CD4-positive, CD25-positive, alpha-beta regulatory T cell (primary cell): Measurements from ENCODE around the gene ERGIC1. TPM values are rescaled to one million over a fixed set of nuclear protein-coding genes. Genes with fewer than 3 reads are reported as not detected.

Experiments used
- ATAC-seq, 2 donors: fragments of 150-1000 bp; cut with Tn5 transposase; one replicate each; pipeline ENCODE4 v1.10.0; 2021; ENCODE audit warnings: low read depth in 2 of 2, moderate number of reproducible peaks in 2 of 2, moderate library complexity in 1 of 2
- DNase-seq, 3 donors: peaks; one replicate each; pipeline versions ENCODE4 v3.0.0 to v3.0.0-alpha.2; 2012 to 2022; ENCODE audit warnings: mixed read lengths in 1 of 3
- H3K27ac ChIP-seq: one replicate; pipeline ENCODE4 v1.7.0; 2013; ENCODE audit warnings: mild to moderate bottlenecking, low read length; ENCODE audit not compliant: insufficient read depth, poor library complexity, severe bottlenecking
- H3K27me3 ChIP-seq: one replicate; pipeline ENCODE4 v1.7.0; 2013; ENCODE audit warnings: low read length; ENCODE audit not compliant: control insufficient read depth, insufficient read depth
- H3K36me3 ChIP-seq: one replicate; pipeline ENCODE4 v1.7.0; 2013; ENCODE audit warnings: mild to moderate bottlenecking, low read length, moderate library complexity; ENCODE audit not compliant: control insufficient read depth, insufficient read depth
- H3K4me1 ChIP-seq: 2 replicates; pipeline ENCODE4 v1.7.0; 2013; ENCODE audit warnings: mild to moderate bottlenecking, low read length; ENCODE audit not compliant: insufficient read depth, control insufficient read depth, poor library complexity, severe bottlenecking
- H3K4me3 ChIP-seq: one replicate; pipeline ENCODE4 v1.7.0; 2013; ENCODE audit warnings: low read depth, mild to moderate bottlenecking, low read length, moderate library complexity
- H3K9me3 ChIP-seq, 2 experiments: 1 replicate in 1 of 2; 2 replicates in 1 of 2; pipeline ENCODE4 v1.7.0; 2013; ENCODE audit warnings: low read length in 2 of 2, mild to moderate bottlenecking in 1 of 2, moderate library complexity in 1 of 2; ENCODE audit not compliant: control insufficient read depth in 2 of 2
- H3K27ac Mint-ChIP-seq, 3 donors: one replicate each; pipeline ENCODE4 v1.8.0; 2020 to 2022; ENCODE audit warnings: mild to moderate bottlenecking in 3 of 3, mixed read lengths in 3 of 3, moderate library complexity in 2 of 3
- H3K27me3 Mint-ChIP-seq: one replicate; pipeline ENCODE4 v1.8.0; 2022; ENCODE audit warnings: mild to moderate bottlenecking, mixed read lengths
- H3K36me3 Mint-ChIP-seq: one replicate; pipeline ENCODE4 v1.8.0; 2020; ENCODE audit warnings: mixed read lengths
- H3K4me1 Mint-ChIP-seq, 4 donors: one replicate each; pipeline ENCODE4 v1.8.0; 2020 to 2022; ENCODE audit warnings: mixed read lengths in 4 of 4, mild to moderate bottlenecking in 1 of 4
- H3K4me3 Mint-ChIP-seq, 4 donors: one replicate each; pipeline ENCODE4 v1.8.0; 2020 to 2022; ENCODE audit warnings: mild to moderate bottlenecking in 4 of 4, mixed read lengths in 4 of 4, moderate library complexity in 3 of 4
- H3K9me3 Mint-ChIP-seq, 7 donors: one replicate each; pipeline ENCODE4 v1.8.0; 2020 to 2022; ENCODE audit warnings: mixed read lengths in 7 of 7, mild to moderate bottlenecking in 3 of 7, moderate library complexity in 2 of 7
- polyA plus RNA-seq, 4 donors: library from polyadenylated mRNA; unstranded; fragments of 300-500 nt; fragmentation: Illumina TruSeq; gene quantifications; one replicate each; pipeline ENCODE4 v1.2.3, GENCODE V29; 2021
- total RNA-seq: library from RNA; stranded (reverse); gene quantifications from one replicate; pipeline ENCODE4 v1.2.3, GENCODE V29; 2022

The ERGIC1 gene
- total and polyA plus RNA-seq, 5 donors from 2014 or later: 15.7 to 58.4 (median 19.9) TPM

DNA sequence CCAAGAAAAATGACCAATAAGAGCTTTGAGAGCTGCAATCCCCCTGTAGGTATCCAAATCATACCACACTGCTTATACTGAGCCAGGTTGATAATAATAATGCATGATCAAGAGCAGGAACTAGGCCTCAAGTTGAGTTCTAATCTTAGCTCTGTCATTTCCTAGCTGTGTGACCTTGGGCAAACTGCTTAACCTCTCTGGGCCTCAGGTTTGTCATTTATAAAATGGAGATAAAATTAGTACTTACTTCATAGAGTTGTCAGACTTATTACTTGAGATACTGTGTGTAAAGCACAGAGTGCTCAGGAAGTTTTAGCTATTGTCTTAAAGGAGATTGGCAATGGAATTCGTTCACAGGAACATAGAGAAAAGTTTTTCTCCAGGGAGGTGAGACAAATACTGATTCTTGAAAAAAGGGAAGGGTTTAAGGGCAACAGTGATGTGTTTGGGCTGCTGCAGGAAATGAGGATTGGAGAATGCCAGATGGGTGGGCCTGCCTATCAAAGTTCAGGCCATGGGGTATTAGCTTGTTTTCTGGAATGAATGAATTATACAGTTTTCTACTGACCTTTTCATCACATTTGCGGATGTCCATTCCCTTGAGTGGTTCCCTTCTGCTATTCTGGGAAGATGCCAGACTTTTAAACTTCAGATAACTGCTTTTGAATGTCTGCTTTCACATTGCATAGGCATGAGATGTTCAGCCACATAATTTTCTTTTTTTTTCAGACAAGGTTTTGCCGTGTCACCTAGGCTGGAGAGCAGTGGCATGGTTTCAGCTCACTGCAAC, 139.3 kb downstream of the ERGIC1 start:
- Histone ChIP-seq H3K27ac (no peak overlapping the region), H3K4me1 (no peaks in the 10 kb centered on the region), H3K27me3 (no peaks in the 10 kb centered on the region), H3K4me3 (no peak overlapping the region), H3K36me3 (peaks cover 13% of the 10 kb centered on the region), H3K9me3 (no peaks in the 10 kb centered on the region)
- H3K27ac Mint-ChIP-seq: no peak overlapping the region
- H3K27me3 Mint-ChIP-seq: no peaks in the 10 kb centered on the region
- H3K36me3 Mint-ChIP-seq: peaks cover 11% of the 10 kb centered on the region
- no peaks in the 10 kb centered on the region for H3K9me3 Mint-ChIP-seq
- H3K4me1 Mint-ChIP-seq: no peaks in the 10 kb centered on the region
- DNase-seq (no peak), ATAC-seq (no peak)
- no peak overlapping the region for H3K4me3 Mint-ChIP-seq

DNA sequence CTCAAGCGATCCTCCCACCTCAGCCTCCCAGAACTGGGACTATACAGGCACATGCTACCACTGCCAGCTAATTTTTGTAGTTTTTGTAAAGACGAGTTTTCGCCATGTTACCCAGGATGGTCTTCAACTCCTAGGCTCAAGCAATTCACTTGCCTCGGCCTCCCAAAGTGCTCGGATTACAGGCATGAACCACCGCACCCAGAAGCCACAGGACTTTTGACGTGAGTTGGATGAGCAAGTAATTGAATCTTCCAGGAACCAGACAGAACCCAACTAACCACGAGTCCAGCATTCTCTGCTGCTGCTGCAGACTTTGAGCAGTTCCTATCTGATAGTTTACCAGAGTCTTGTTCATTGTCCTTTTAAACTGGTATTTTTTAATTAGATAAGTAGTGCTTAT, 139.9 kb downstream of the ERGIC1 start:
- no peak overlapping the region for H3K27ac ChIP-seq
- DNase-seq (no peak), ATAC-seq (no peak)
- Mint-ChIP-seq H3K9me3 (no peaks in the 10 kb centered on the region), H3K4me3 (no peak overlapping the region), H3K27me3 (no peaks in the 10 kb centered on the region), H3K27ac (no peak overlapping the region), H3K36me3 (peaks cover 8% of the 10 kb centered on the region), H3K4me1 (peaks cover 0 to 4% (median 4%) of the 10 kb centered on the region in 4 donors)
- H3K27me3 ChIP-seq: no peaks in the 10 kb centered on the region
- no peak overlapping the region for H3K4me3 ChIP-seq
- no peaks in the 10 kb centered on the region for H3K4me1 ChIP-seq
- peaks cover 9% of the 10 kb centered on the region for H3K36me3 ChIP-seq
- H3K9me3 ChIP-seq: no peaks in the 10 kb centered on the region

DNA sequence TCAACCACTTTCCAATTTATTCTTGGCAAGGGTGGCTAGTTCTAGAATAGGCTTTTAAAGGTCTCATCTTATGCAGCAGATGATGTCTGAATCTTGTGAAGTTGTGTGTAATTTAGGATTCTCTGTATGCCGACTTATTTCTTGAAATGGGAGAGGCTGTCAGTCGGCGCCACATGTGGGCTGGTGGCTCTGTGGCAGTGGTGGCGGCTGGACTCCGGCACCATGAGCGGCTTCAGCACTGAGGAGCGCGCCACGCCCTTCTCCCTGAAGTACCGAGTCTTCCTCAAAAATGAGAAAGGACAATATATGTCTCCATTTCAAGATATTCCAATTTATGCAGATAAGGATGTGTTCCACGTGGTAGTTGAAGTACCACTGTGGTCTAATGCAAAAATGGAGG, 141.2 kb downstream of the ERGIC1 start:
- H3K4me1 Mint-ChIP-seq: peaks cover 0 to 5% (median 4%) of the 10 kb centered on the region in 4 donors
- no peak overlapping the region for H3K4me3 ChIP-seq
- no peaks in the 10 kb centered on the region for H3K4me1 ChIP-seq
- no peaks in the 10 kb centered on the region for H3K9me3 ChIP-seq
- no peak overlapping the region for H3K27ac Mint-ChIP-seq
- no peak for ATAC-seq
- H3K27me3 ChIP-seq: no peaks in the 10 kb centered on the region
- no peaks in the 10 kb centered on the region for H3K27me3 Mint-ChIP-seq
- H3K36me3 Mint-ChIP-seq: no peaks in the 10 kb centered on the region
- no peak for DNase-seq
- H3K36me3 ChIP-seq: no peaks in the 10 kb centered on the region
- H3K9me3 Mint-ChIP-seq: no peaks in the 10 kb centered on the region
- H3K4me3 Mint-ChIP-seq: no peak overlapping the region
- H3K27ac ChIP-seq: no peak overlapping the region

DNA sequence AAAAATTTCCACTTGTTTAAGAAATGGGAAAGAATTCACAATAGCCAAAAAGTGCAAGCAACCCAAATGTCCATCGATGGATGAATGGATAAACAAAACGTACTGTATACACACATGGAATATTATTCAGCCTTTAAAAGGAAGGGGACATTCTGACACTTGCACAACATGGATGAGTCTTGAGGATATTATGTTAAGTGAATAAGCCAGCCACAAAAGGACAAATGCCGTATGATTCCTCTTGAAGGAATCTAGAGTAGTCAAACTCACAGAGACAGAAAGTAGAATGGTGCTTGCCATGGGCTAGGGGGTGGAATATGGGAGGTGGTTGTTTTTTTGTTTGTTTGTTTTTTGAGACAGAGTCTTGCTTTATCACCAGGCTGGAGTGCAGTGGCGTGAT, 145.7 kb downstream of the ERGIC1 start:
- DNase-seq (no peak), ATAC-seq (no peak)
- peak overlapping the region in 1 of 4 donors; percentile 66 for H3K4me3 Mint-ChIP-seq
- no peak overlapping the region for H3K4me3 ChIP-seq
- H3K36me3 ChIP-seq: no peaks in the 10 kb centered on the region
- no peaks in the 10 kb centered on the region for H3K27me3 ChIP-seq
- H3K27me3 Mint-ChIP-seq: no peaks in the 10 kb centered on the region
- peaks cover 13% of the 10 kb centered on the region for H3K4me1 ChIP-seq
- H3K27ac Mint-ChIP-seq: peak overlapping the region in 2 of 3 donors; percentile 63 to 68
- H3K9me3 ChIP-seq: no peaks in the 10 kb centered on the region
- H3K27ac ChIP-seq: no peak overlapping the region
- no peaks in the 10 kb centered on the region for H3K9me3 Mint-ChIP-seq
- no peaks in the 10 kb centered on the region for H3K36me3 Mint-ChIP-seq
- peaks cover 4 to 30% (median 8%) of the 10 kb centered on the region in 4 donors for H3K4me1 Mint-ChIP-seq

DNA sequence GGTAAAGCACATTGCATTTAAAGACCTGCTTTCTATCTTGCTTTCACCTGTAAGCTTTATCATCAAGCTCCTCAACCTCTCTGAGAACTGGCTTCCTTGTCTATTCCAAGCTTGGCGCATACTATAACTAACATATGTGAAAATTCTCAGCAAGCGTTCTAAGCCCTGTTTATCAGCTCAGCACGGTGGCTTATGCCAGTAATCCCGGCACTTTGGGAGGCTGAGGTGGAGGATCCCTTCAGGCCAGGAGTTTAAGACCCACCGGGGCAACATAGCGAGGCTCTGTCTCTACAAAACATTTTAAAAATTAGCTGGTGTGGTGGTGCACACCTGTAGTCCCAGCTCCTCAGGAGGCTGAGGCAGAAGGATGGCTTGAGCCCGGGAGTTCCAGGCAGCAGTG, 147.9 kb downstream of the ERGIC1 start:
- Mint-ChIP-seq H3K27me3 (no peaks in the 10 kb centered on the region), H3K36me3 (peaks cover 10% of the 10 kb centered on the region), H3K4me3 (peak overlapping the region; percentile 9 to 72 (median 38)), H3K27ac (peak overlapping the region in 2 of 3 donors; percentile 42 to 68), H3K4me1 (peaks cover 12 to 50% (median 22%) of the 10 kb centered on the region in 4 donors), H3K9me3 (peaks cover 0 to 1% (median 0%) of the 10 kb centered on the region in 7 donors)
- Histone ChIP-seq H3K9me3 (no peaks in the 10 kb centered on the region), H3K4me1 (peaks cover 30% of the 10 kb centered on the region), H3K36me3 (no peaks in the 10 kb centered on the region), H3K27ac (no peak overlapping the region), H3K4me3 (no peak overlapping the region), H3K27me3 (no peaks in the 10 kb centered on the region)
- DNase-seq (no peak), ATAC-seq (no peak)

DNA sequence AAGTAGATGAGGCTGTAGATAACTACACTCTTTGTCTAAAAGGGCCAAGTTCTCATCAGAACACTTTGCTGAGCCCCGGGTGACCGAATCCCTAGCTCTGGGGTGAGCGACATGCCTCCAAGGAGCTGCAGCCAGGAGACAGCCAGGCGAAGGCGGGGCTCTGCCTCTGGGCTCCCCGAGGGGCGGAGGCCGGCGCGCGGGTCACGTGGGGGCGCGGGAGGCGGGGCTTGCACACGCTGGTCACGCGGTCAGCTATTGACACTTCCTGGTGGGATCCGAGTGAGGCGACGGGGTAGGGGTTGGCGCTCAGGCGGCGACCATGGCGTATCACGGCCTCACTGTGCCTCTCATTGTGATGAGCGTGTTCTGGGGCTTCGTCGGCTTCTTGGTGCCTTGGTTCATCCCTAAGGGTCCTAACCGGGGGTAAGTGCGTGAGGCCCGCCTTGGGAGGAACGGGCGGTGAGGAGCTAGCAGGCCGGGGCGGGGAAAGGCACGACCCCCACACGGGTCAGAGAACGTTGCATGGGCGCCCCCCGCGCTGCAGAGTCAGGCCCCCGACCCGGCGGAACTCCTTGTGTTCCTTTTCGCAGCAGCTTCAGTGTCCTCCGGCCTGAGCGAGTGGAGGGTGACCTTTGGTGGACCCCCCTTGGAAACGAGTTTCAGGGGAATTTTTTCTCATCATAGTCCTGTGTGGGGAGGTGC, 149.6 kb downstream of the ERGIC1 start, which contains the start of gene ATP6V0E1:
TSS of gene ATP6V0E1 (plus strand) at position 230 of the 702 bp plus-strand sequence. CDS start at position 320, 90 bp downstream.
- peaks cover 11 to 61% (median 28%) of the 10 kb centered on the region in 4 donors for H3K4me1 Mint-ChIP-seq
- peaks cover 5% of the 10 kb centered on the region for H3K36me3 ChIP-seq

DNA sequence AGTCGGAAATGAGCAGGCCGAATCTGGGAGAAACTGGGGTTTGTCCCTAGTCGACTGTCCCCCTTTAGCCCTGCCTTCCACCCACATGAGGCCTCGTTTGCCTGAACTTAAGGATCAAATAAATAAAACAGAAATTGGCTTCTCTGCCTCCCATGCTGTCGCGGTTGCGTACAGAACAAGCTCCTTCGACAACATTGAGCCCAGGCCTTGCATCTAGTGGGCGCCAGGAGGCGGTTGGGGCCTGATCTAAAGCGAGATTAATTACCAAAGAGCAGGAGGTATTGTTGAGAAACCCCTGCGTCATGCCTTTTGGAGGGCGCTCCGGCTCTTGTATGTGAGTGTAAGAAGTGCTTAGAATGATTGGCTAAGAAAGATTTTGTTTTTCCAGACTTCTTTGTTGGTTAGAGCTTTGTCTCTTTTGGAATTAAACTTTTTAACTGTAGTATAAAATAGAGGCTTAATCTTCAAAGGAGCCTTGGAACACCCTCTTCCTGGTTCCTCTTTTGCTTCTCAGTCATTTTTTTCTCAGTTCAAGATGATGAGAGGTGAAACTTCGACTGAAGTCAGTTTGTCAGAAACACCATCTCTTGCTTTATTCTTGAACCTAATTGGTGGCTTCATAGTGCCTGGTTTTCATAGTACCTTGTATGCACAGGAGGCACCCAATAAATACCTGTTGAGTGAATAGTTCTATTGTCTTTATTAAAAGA, 150.3 kb downstream of the ERGIC1 start:
- H3K27ac Mint-ChIP-seq: peak overlapping the region; percentile 93 to 97 (median 97)
- peak overlapping the region; percentile 95 to 100 (median 97) for H3K4me3 Mint-ChIP-seq
- H3K36me3 ChIP-seq: peaks cover 5% of the 10 kb centered on the region
- H3K4me1 Mint-ChIP-seq: peaks cover 7 to 64% (median 29%) of the 10 kb centered on the region in 4 donors
- no peaks in the 10 kb centered on the region for H3K27me3 Mint-ChIP-seq
- peaks cover 30% of the 10 kb centered on the region for H3K4me1 ChIP-seq
- H3K27me3 ChIP-seq: no peaks in the 10 kb centered on the region
- peak; percentile 78 to 82 for ATAC-seq
- no peaks in the 10 kb centered on the region for H3K9me3 ChIP-seq
- DNase-seq: peak; percentile 67 to 87 (median 84)
- peak overlapping the region; percentile 96 for H3K27ac ChIP-seq
- H3K4me3 ChIP-seq: peak overlapping the region; percentile 91
- H3K9me3 Mint-ChIP-seq: peaks cover 0 to 1% (median 0%) of the 10 kb centered on the region in 7 donors
- peaks cover 10% of the 10 kb centered on the region for H3K36me3 Mint-ChIP-seq

More for the DNA sequence above, 149.6 kb downstream of the ERGIC1 start, which contains the start of gene ATP6V0E1:
- Histone ChIP-seq H3K4me3 (peak within 1 kb of the TSS; percentile 91), H3K27ac (peak within 1 kb of the TSS; percentile 96), H3K9me3 (no peaks in the 10 kb centered on the region), H3K4me1 (peaks cover 30% of the 10 kb centered on the region), H3K27me3 (no peaks in the 10 kb centered on the region)
- ATAC-seq: peak; percentile 88
- Mint-ChIP-seq H3K4me3 (peak within 1 kb of the TSS; percentile 95 to 100 (median 97)), H3K27me3 (no peaks in the 10 kb centered on the region), H3K36me3 (peaks cover 10% of the 10 kb centered on the region), H3K27ac (peak within 1 kb of the TSS; percentile 93 to 97 (median 97)), H3K9me3 (peaks cover 0 to 1% (median 0%) of the 10 kb centered on the region in 7 donors)
- peak; percentile 89 to 93 (median 92) for DNase-seq
